Activated CD4-positive, alpha-beta memory T cell treated with anti-CD3 and anti-CD28 coated beads, Interleukin-2, amount 10 ng/mL, durations not matched to agents 7 days and 5 days (primary cell): ENCODE measurements around the gene EIF2AK2. TPM values are rescaled to one million over a fixed set of nuclear protein-coding genes. Genes with fewer than 3 reads are reported as not detected.

Source experiments
- CTCF ChIA-PET: fragments of 350-600 bp; sonication (Branson Sonifier 250); formaldehyde crosslinking; loops from one replicate; lab custom pipeline; 2021; ENCODE audit warnings: antibody characterized with exemption, inconsistent platforms; lab: Charles Lee
- POLR2A ChIA-PET: fragments of 350-600 bp; sonication (Branson Sonifier 250); formaldehyde crosslinking; loops from one replicate; lab custom pipeline; 2021; ENCODE audit warnings: antibody characterized with exemption; lab: Charles Lee
- DNase-seq: peaks from one replicate; pipeline ENCODE4 v3.0.0-alpha.2; 2020
- H3K27ac Mint-ChIP-seq: one replicate; pipeline ENCODE4 v1.8.0; 2021; ENCODE audit warnings: mild to moderate bottlenecking, mixed read lengths
- H3K27me3 Mint-ChIP-seq: one replicate; pipeline ENCODE4 v1.8.0; 2021; ENCODE audit warnings: mixed read lengths
- H3K36me3 Mint-ChIP-seq: one replicate; pipeline ENCODE4 v1.8.0; 2021; ENCODE audit warnings: low read depth, mixed read lengths
- H3K4me1 Mint-ChIP-seq: one replicate; pipeline ENCODE4 v1.8.0; 2021; ENCODE audit warnings: mixed read lengths
- H3K4me3 Mint-ChIP-seq: one replicate; pipeline ENCODE4 v1.8.0; 2021; ENCODE audit warnings: mild to moderate bottlenecking, mixed read lengths
- H3K9me3 Mint-ChIP-seq: one replicate; pipeline ENCODE4 v1.8.0; 2021; ENCODE audit warnings: mixed read lengths
- total RNA-seq, 2 experiments: library from RNA; stranded (reverse); gene quantifications; one replicate each; pipeline ENCODE4 v1.2.3, GENCODE V29; 2021

The EIF2AK2 gene
- total RNA-seq, 2 experiments from 2014 or later = 136 to 142 TPM

DNA sequence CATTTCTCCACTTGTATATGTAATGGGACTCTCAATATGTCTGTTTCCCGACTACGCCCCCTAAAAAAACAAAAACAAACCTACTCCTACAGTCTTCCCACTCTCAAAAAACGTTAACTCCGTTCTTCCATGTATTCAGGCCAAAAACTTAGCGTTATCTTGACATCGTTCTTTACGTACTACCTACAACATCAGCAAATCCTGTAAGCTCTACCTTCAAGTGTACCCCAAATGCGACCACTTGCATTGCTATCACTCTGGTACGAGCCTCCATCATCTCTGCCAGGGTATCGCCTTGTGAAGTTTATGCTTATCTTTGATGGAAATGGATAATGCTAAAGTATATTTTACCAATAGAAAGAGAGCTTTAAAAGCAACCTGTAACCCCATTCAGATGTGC, 72.0 kb downstream of the EIF2AK2 start:
- DNase-seq = no peak
- no peaks in the 10 kb centered on the region for H3K9me3 Mint-ChIP-seq
- no peak overlapping the region for H3K27ac Mint-ChIP-seq
- ChIA-PET CTCF (interaction anchor here (1.8 kb wide), 1 partner anchor 8 kb away, joined by 3 read pairs; no protein-coding TSS in a partner anchor), POLR2A (interaction anchor here (1.0 to 1.7 kb wide), 6 partner anchors 8 to 118 kb away, joined by 3 to 7 read pairs (median 4); partner anchors contain the start of gene EIF2AK2)
- H3K4me3 Mint-ChIP-seq = no peak overlapping the region
- no peaks in the 10 kb centered on the region for H3K27me3 Mint-ChIP-seq
- peaks cover 38% of the 10 kb centered on the region for H3K36me3 Mint-ChIP-seq
- H3K4me1 Mint-ChIP-seq = peaks cover 33% of the 10 kb centered on the region

DNA sequence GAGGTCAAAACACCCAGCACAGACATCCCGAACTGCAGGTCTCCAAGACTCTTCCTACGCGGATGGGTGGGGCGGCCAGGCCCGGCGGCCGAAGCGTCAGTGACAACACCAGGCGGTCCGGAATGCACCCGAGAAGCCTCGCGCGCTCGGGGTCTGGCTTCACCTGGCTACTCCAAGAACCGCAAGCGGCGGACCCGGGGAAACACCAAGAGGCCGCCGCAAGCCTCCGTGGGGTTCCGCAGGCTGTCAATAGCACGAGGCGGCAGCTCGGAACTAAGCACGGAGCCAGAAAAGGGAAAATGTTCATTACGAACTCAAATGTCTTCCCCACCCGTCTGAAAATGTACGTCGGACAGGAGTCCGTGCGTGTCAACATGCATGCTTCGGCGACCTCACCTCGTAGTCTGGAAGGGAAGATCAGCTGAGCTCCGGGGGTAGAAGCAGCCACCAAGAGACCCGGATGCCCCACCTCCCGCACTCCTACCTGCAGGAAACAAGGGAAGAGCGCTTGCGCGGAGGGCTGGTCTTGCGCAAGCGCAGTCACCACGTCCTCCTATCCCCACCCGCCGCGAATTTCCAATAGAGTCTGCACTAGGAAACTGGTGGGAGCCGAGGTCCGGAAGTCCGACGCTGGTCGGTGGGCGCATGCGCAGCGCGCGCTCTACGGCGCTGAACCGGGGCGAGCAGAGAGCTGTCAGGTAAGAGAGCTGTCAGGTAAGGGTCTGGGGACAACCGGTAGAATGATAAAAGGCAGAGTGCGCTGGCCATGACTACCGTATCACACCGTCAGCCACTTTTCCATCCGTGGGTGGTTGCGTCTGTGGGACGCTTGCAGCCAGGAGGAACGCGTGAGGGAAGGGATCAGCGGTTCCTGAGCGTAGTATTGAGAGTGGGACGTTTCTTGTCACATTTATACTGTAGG, 72.6 kb downstream of the EIF2AK2 start, which contains the start of the genes GPATCH11 and HEATR5B:
TSS of gene GPATCH11 (plus strand) at position 646 of the 922 bp plus-strand sequence. CDS start 3,864 bp downstream, outside the sequence.
TSS of gene HEATR5B (minus strand) at position 500 of the 922 bp plus-strand sequence. CDS start 958 bp downstream, outside the sequence.
- DNase-seq = peak; percentile 91
- Mint-ChIP-seq H3K4me1 (peaks cover 38% of the 10 kb centered on the region), H3K27ac (no peak within 1 kb of the TSS), H3K27me3 (no peaks in the 10 kb centered on the region), H3K9me3 (no peaks in the 10 kb centered on the region), H3K36me3 (peaks cover 36% of the 10 kb centered on the region), H3K4me3 (no peak within 1 kb of the TSS)
- CTCF ChIA-PET = interaction anchor here (1.0 to 1.8 kb wide), 2 partner anchors 9 to 304 kb away, joined by 3 to 4 read pairs; no protein-coding TSS in a partner anchor
- POLR2A ChIA-PET = interaction anchor here (0.8 to 1.7 kb wide), 6 partner anchors 7 to 117 kb away, joined by 3 to 7 read pairs (median 3); partner anchors contain the start of gene EIF2AK2

DNA sequence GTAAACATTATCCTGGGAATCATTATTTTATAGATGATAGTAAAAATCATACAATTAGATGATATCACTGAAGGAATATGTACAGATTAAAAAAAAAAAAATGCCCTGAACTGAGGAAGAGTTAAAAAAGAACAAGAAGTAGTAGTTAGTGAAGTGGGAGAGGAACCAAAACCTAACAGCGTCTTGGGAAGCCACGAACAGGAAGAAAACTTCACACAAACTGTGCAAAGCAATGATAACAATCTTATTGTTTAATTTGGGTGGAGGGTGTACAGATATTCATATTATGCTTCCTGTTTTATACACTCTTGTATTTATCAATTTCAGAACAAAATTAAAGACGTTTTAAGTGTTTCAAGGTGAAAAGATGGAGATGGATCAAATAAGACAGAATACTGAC, 76.1 kb downstream of the EIF2AK2 start:
- no peak for DNase-seq
- ChIA-PET POLR2A (no interaction called here), CTCF (no interaction called here)
- H3K4me3 Mint-ChIP-seq = peak overlapping the region; percentile 30
- H3K27me3 Mint-ChIP-seq = no peaks in the 10 kb centered on the region
- H3K36me3 Mint-ChIP-seq = peaks cover 51% of the 10 kb centered on the region
- no peaks in the 10 kb centered on the region for H3K9me3 Mint-ChIP-seq
- H3K27ac Mint-ChIP-seq = peak overlapping the region; percentile 66
- H3K4me1 Mint-ChIP-seq = peaks cover 44% of the 10 kb centered on the region

DNA sequence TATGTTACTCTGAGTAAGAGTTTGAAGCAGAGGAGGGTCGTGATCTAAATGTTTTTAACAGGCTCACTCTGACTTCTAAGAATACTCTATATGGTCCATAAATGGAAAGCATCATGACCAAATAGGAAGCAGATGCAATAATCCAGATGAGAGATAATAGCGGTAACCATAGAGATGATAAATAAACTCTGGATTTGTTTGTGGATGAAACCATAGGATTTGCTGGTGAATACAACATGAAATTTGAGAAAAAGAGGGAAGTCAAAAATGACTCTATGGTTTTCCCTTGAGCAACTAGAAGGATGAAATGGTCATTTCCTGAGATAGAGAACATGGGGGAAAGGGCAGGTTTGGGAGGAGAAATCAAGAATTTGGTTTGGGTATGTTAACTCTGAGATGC, 76.5 kb downstream of the EIF2AK2 start:
- no peak for DNase-seq
- CTCF ChIA-PET = no interaction called here
- Mint-ChIP-seq H3K9me3 (no peaks in the 10 kb centered on the region), H3K36me3 (peaks cover 54% of the 10 kb centered on the region), H3K4me3 (peak overlapping the region; percentile 30), H3K27ac (peak overlapping the region; percentile 19), H3K27me3 (no peaks in the 10 kb centered on the region), H3K4me1 (peaks cover 44% of the 10 kb centered on the region)
- POLR2A ChIA-PET = no interaction called here

DNA sequence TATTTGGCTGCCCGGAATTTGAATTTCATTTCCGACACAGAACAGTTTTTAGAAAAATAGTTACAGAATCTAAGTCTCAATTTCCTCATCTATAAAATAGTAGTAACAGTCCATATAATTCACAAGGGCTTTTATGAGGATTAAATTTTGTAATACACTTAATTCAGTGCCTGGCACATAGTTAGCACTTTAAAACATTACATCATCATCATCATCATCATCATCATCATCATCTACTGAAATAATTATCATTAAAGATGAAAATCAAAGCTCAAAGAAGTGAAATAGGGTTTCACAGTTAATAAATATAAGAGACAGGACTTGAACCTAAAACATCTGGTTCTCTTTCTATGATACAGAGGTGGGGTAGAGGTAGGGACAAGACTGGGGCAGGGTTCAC, 85.8 kb downstream of the EIF2AK2 start:
- Mint-ChIP-seq H3K9me3 (no peaks in the 10 kb centered on the region), H3K4me1 (peaks cover 11% of the 10 kb centered on the region), H3K27me3 (no peaks in the 10 kb centered on the region), H3K36me3 (peaks cover 55% of the 10 kb centered on the region), H3K27ac (no peak overlapping the region), H3K4me3 (no peak overlapping the region)
- no peak for DNase-seq
- ChIA-PET CTCF (no interaction called here), POLR2A (no interaction called here)

DNA sequence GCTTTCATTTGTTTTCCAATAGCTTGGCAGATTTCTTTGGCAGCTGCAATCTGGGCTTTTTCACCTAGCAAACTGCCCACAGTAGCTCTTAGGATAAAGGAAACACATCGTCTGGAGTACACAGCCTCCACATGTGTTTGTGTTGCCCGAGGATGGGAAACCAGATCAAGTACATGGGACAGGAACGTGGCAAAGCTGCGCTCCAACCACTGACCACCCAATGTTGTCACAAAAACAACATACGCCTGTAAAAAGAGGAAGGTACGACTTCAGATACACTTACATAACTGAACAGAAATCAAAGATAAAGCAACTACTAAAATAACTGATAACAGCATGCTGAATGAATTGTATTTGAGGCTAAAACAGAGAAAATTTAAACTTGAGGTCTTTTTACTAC, 88.1 kb downstream of the EIF2AK2 start:
- peaks cover 7% of the 10 kb centered on the region for H3K4me1 Mint-ChIP-seq
- no peak overlapping the region for H3K4me3 Mint-ChIP-seq
- CTCF ChIA-PET = no interaction called here
- no peaks in the 10 kb centered on the region for H3K27me3 Mint-ChIP-seq
- POLR2A ChIA-PET = no interaction called here
- DNase-seq = no peak
- H3K9me3 Mint-ChIP-seq = no peaks in the 10 kb centered on the region
- no peak overlapping the region for H3K27ac Mint-ChIP-seq
- H3K36me3 Mint-ChIP-seq = peaks cover 47% of the 10 kb centered on the region

DNA sequence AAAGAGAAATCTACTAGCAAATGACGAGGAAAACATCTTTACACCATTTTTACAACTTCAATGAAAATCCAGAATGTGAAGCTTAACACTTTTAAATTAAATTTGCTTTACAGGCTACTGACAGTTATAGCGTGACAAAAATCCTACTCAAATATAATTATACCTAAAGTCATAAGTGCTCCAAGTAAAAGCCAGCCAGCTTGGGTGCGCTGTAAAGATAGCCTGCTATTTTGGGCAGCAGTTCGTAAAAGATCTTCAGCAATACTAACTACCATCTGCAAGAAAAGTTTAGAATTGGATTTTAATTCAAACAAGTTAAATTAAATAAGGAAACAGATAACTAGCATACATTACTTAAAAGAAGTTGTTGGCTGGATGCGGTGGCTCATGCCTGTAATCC, 95.0 kb downstream of the EIF2AK2 start:
- peaks cover 3% of the 10 kb centered on the region for H3K4me1 Mint-ChIP-seq
- ChIA-PET CTCF (no interaction called here), POLR2A (no interaction called here)
- no peaks in the 10 kb centered on the region for H3K9me3 Mint-ChIP-seq
- no peak for DNase-seq
- no peak overlapping the region for H3K27ac Mint-ChIP-seq
- H3K27me3 Mint-ChIP-seq = no peaks in the 10 kb centered on the region
- H3K36me3 Mint-ChIP-seq = peaks cover 32% of the 10 kb centered on the region
- no peak overlapping the region for H3K4me3 Mint-ChIP-seq

DNA sequence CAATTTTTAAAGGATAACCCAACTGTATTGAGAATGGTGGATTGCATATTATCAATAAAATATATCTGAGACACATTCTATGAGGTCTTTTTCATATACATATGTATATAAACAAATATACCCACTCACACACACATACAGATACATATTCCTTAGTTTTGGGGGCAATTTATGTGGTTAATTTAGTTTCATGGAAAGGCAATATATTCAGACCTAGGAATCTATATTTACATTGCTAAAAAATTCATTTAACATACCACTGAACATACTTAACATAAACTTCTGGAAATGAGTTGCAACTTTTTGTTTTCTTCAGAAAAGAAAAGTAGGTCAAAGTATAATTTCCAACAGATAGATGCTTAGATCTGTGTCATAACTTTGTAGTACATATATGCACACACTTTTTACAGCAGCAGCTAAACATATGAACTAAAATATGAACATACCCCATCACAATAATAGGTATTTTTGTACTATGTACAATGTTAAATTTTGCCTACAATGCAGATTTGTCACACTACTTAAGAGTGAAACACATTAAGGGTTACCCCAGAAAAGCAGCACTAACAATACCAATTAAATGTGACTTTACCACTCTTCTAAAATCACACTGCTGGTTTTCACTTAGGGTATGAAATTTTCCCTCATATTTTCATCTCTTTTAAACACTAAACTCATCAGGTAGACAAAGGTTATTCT, 95.6 kb downstream of the EIF2AK2 start:
- H3K36me3 Mint-ChIP-seq = peaks cover 35% of the 10 kb centered on the region
- ChIA-PET POLR2A (interaction anchor here (0.6 kb wide), 1 partner anchor 188 kb away, joined by 3 read pairs; no protein-coding TSS in a partner anchor), CTCF (no interaction called here)
- no peaks in the 10 kb centered on the region for H3K9me3 Mint-ChIP-seq
- no peaks in the 10 kb centered on the region for H3K27me3 Mint-ChIP-seq
- no peak for DNase-seq
- peaks cover 4% of the 10 kb centered on the region for H3K4me1 Mint-ChIP-seq
- no peak overlapping the region for H3K27ac Mint-ChIP-seq
- H3K4me3 Mint-ChIP-seq = no peak overlapping the region

DNA sequence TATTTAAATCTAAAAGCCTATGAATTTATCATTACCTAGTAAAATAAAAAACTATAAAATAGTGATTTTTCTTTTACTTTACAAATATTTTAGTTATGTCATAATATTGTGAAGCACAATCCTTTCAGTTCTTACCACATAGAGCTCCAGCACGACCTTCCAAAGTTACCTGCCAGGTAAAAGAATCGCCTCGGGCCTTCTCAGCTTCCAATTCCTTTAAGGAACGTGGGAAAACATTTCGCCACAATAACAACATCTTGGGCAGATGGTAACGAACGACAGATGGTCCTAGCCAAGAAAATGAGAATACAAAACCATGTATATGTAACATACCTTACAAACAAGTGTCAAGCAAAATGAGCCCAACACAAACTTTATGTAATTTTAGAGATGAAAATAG, 96.3 kb downstream of the EIF2AK2 start:
- no peaks in the 10 kb centered on the region for H3K27me3 Mint-ChIP-seq
- CTCF ChIA-PET = no interaction called here
- POLR2A ChIA-PET = interaction anchor here (0.6 kb wide), 1 partner anchor 187 kb away, joined by 3 read pairs; no protein-coding TSS in a partner anchor
- no peak overlapping the region for H3K27ac Mint-ChIP-seq
- no peak for DNase-seq
- peaks cover 35% of the 10 kb centered on the region for H3K36me3 Mint-ChIP-seq
- no peak overlapping the region for H3K4me3 Mint-ChIP-seq
- no peaks in the 10 kb centered on the region for H3K9me3 Mint-ChIP-seq
- peaks cover 4% of the 10 kb centered on the region for H3K4me1 Mint-ChIP-seq

DNA sequence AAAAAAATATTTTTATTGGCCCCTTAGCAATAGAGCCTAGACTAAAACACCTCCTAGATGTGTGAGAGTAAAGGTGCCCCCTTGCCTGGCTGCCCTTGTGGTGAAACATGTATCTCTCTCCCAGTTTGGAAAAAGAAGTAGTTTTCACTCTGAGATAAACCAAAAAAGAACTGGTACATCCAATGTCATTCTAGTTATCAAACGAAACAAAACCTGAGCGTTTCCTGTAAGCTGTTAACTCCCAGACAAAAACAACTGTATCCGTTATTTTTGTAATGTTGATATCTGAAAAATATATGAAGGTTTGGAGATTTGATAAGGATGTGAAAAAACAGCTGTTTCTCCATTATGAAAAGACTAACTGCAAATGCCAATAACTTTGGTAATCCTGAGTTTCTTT, 96.9 kb downstream of the EIF2AK2 start:
- Mint-ChIP-seq H3K36me3 (peaks cover 36% of the 10 kb centered on the region), H3K4me1 (peaks cover 4% of the 10 kb centered on the region), H3K27ac (no peak overlapping the region), H3K4me3 (no peak overlapping the region), H3K9me3 (no peaks in the 10 kb centered on the region), H3K27me3 (no peaks in the 10 kb centered on the region)
- ChIA-PET POLR2A (no interaction called here), CTCF (no interaction called here)
- no peak for DNase-seq

DNA sequence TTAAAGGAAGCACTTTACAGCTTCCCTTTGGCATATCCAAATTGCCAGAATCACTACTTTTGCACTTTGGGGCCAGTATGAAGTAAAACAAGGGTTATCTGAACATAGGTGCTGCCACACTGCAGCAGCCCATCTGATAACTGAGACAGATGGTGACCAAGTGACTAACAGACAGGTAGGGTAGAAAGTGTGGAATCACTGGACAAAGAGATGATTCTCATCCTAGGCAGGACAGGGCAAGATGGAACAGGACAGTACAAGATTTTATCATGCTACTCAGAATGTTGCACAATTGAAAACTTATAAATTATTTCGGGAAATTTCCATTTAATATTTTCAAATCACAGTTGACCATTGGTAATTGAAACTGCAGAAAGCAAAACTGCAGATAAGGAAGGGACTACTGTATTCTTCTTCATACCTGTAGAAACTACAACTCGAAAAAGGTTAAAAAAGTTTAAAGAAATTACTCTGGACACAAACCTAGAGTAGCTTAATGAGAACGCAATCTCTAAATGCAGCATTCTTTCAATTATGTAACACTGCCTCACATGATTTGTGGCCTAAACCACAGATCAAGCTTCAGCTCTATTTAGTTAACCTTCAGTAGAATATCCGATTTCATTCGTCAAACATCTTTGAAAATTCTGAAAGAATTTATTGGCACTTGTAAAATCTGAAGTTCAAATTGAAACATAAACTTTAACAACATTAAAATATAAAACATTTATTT, 104.0 kb downstream of the EIF2AK2 start:
- DNase-seq = no peak
- no peak overlapping the region for H3K4me3 Mint-ChIP-seq
- peaks cover 36% of the 10 kb centered on the region for H3K36me3 Mint-ChIP-seq
- H3K4me1 Mint-ChIP-seq = peaks cover 1% of the 10 kb centered on the region
- H3K27me3 Mint-ChIP-seq = no peaks in the 10 kb centered on the region
- no peaks in the 10 kb centered on the region for H3K9me3 Mint-ChIP-seq
- ChIA-PET CTCF (interaction anchor here (1.8 kb wide), 1 partner anchor 7 kb away, joined by 5 read pairs; no protein-coding TSS in a partner anchor), POLR2A (interaction anchor here (1.5 kb wide), 1 partner anchor 32 kb away, joined by 3 read pairs; the partner anchor contains the start of genes GPATCH11 and HEATR5B)
- H3K27ac Mint-ChIP-seq = no peak overlapping the region
